Thyroid gland (tissue), 4 donors: Measurements from ENCODE around the gene P2RX1. TPM values are rescaled to one million over a fixed set of nuclear protein-coding genes. Genes with fewer than 3 reads are reported as not detected.

Experiments used
- DNase-seq, 2 donors: peaks; one replicate each; pipeline ENCODE4 v3.0.0-alpha.2; 2019
- H3K27ac ChIP-seq, 3 donors: fragments of 200-600 bp; sonication (generic); 1 replicate in 2 of 3; 2 replicates in 1 of 3; pipeline ENCODE4 v1.5.1; 2016 to 2019; ENCODE audit warnings: mild to moderate bottlenecking in 1 of 3, moderate library complexity in 1 of 3
- H3K27me3 ChIP-seq: fragments of 200-600 bp; sonication (generic); one replicate; pipeline ENCODE4 v1.5.1; 2019
- H3K36me3 ChIP-seq, 2 donors: fragments of 200-600 bp; sonication (generic); one replicate each; pipeline ENCODE4 v1.5.1; 2016 to 2019
- H3K4me1 ChIP-seq, 2 donors: fragments of 200-600 bp; sonication (generic); one replicate each; pipeline ENCODE4 v1.5.1; 2017 to 2019
- H3K4me3 ChIP-seq, 3 donors: fragments of 200-600 bp; sonication (generic); replicated peaks in 1 of 3; 1 replicate in 2 of 3; 2 replicates in 1 of 3; pipeline ENCODE4 v1.5.1; 2016; ENCODE audit warnings: mild to moderate bottlenecking in 1 of 3
- H3K9me3 ChIP-seq: fragments of 200-600 bp; sonication (generic); one replicate; pipeline ENCODE4 v1.5.1; 2017
- CTCF ChIP-seq, 6 experiments: fragments of 200-600 bp in 3 of 6; fragments of 450-650 bp in 3 of 6; sonication (generic) in 3 of 6; IDR thresholded peaks; one replicate each; pipeline ENCODE4 v1.5.1; 2016 to 2019; ENCODE audit warnings: antibody characterized with exemption in 6 of 6, mild to moderate bottlenecking in 2 of 6, inconsistent platforms in 1 of 6, moderate library complexity in 1 of 6
- POLR2A ChIP-seq, 2 donors: fragments of 450-650 bp; IDR thresholded peaks; one replicate each; pipeline ENCODE4 v1.6.1; 2017; ENCODE audit warnings: antibody characterized with exemption in 2 of 2, mild to moderate bottlenecking in 2 of 2, moderate library complexity in 1 of 2
- WGBS, 2 donors: methylation state at CpG; one replicate each; pipeline ENCODE4 v1.1.5; 2017; 5-methylcytosine and 5-hydroxymethylcytosine counted together
- intact Hi-C: fragments of 100-400 bp; cut with DNase I; formaldehyde crosslinking; loops from one replicate; pipeline ENCODE4 v1.15.1; 2023
- total RNA-seq, 4 donors: library from RNA; depleted of rRNA; stranded (reverse); fragments of >200 nt; gene quantifications; one replicate each; pipeline ENCODE4 v1.2.3, GENCODE V29; 2016

P2RX1 gene
- total RNA-seq, 4 donors from 2014 or later = 0.11 to 0.54 (median 0.21) TPM; not detected in 1

- Histone ChIP-seq H3K9me3 (no peaks in the 10 kb centered on the region), H3K4me3 (no peak overlapping the region), H3K27me3 (no peaks in the 10 kb centered on the region), H3K4me1 (peaks cover 0 to 9% of the 10 kb centered on the region in 2 donors), H3K36me3 (no peaks in the 10 kb centered on the region), H3K27ac (no peak overlapping the region)
- intact Hi-C loops = no loop called here
- TF ChIP-seq CTCF (IDR thresholded peaks at IDR 0.05) (no peak), POLR2A (IDR thresholded peaks at IDR 0.05) (no peak)
- 72 to 76% methylated on average over 17 to 18 of the region's 18 CpGs for WGBS, 2 donors
- no peak for DNase-seq
Measured at GRCh38 chr17:3954976-3955672, 38.9 kb upstream of the P2RX1 start.

- 88 to 97% methylated on average over 10 of the region's 10 CpGs for WGBS, 2 donors
- H3K27me3 ChIP-seq = no peaks in the 10 kb centered on the region
- no peak overlapping the region for H3K4me3 ChIP-seq
- no peak overlapping the region for H3K27ac ChIP-seq
- H3K4me1 ChIP-seq = no peaks in the 10 kb centered on the region
- no peaks in the 10 kb centered on the region for H3K36me3 ChIP-seq
- intact Hi-C loops = no loop called here
- DNase-seq = no peak
- TF ChIP-seq POLR2A (IDR thresholded peaks at IDR 0.05) (no peak), CTCF (IDR thresholded peaks at IDR 0.05) (no peak)
- H3K9me3 ChIP-seq = no peaks in the 10 kb centered on the region
Measured at GRCh38 chr17:3954086-3954485, 37.8 kb upstream of the P2RX1 start.

GRCh38 chr17:3953542-3953941, 37.3 kb upstream of the P2RX1 start:
- H3K27me3 ChIP-seq = no peaks in the 10 kb centered on the region
- intact Hi-C loops = no loop called here
- TF ChIP-seq CTCF (IDR thresholded peaks at IDR 0.05) (no peak), POLR2A (IDR thresholded peaks at IDR 0.05) (no peak)
- WGBS, 2 donors = 93% methylated on average over 8 to 12 of the region's 14 CpGs
- no peak overlapping the region for H3K4me3 ChIP-seq
- no peak overlapping the region for H3K27ac ChIP-seq
- no peaks in the 10 kb centered on the region for H3K36me3 ChIP-seq
- no peaks in the 10 kb centered on the region for H3K4me1 ChIP-seq
- no peaks in the 10 kb centered on the region for H3K9me3 ChIP-seq
- no peak for DNase-seq

GRCh38 chr17:3952186-3952585, 35.9 kb upstream of the P2RX1 start:
- Histone ChIP-seq H3K4me3 (no peak overlapping the region), H3K27me3 (no peaks in the 10 kb centered on the region), H3K27ac (no peak overlapping the region), H3K9me3 (no peaks in the 10 kb centered on the region), H3K36me3 (no peaks in the 10 kb centered on the region), H3K4me1 (no peaks in the 10 kb centered on the region)
- intact Hi-C loops = no loop called here
- 96 to 98% methylated on average over 12 to 14 of the region's 14 CpGs for WGBS, 2 donors
- TF ChIP-seq CTCF (IDR thresholded peaks at IDR 0.05) = no peak
- TF ChIP-seq POLR2A (IDR thresholded peaks at IDR 0.05) = no peak
- DNase-seq = no peak

GRCh38 chr17:3951420-3951819, 35.2 kb upstream of the P2RX1 start:
- Histone ChIP-seq H3K27me3 (no peaks in the 10 kb centered on the region), H3K27ac (no peak overlapping the region)
- 100% methylated on average over 1 to 2 of the region's 16 CpGs for WGBS, 2 donors

More at GRCh38 chr17:3951420-3951819, 35.2 kb upstream of the P2RX1 start:
- TF ChIP-seq CTCF (IDR thresholded peaks at IDR 0.05) (no peak), POLR2A (IDR thresholded peaks at IDR 0.05) (no peak)
- H3K4me1 ChIP-seq = no peaks in the 10 kb centered on the region
- intact Hi-C loops = no loop called here
- DNase-seq = no peak
- no peak overlapping the region for H3K4me3 ChIP-seq
- no peaks in the 10 kb centered on the region for H3K9me3 ChIP-seq
- H3K36me3 ChIP-seq = no peaks in the 10 kb centered on the region
